K562 treated with DMSO at 1 percent for 48 hours (cell line): ENCODE results near the gene PHF14. TPM values are rescaled to one million over a fixed set of nuclear protein-coding genes. Genes with fewer than 3 reads are reported as not detected.

ENCODE experiments used
- total RNA-seq: library from RNA; unstranded; fragments of 300-600 nt; gene quantifications from 2 replicates; pipeline ENCODE4 v1.2.3, GENCODE V29; 2022; ENCODE audit warnings: low replicate concordance; ENCODE audit errors: extremely low read depth

PHF14 gene
- total RNA-seq, result not detected in 2 replicates

GRCh38 chr7:10973061-10973941 is at the start of gene PHF14:
TSS of gene PHF14 (plus strand) at chr7:10973872. CDS start at chr7:10974324, 452 bp downstream.

